Measurements from ENCODE around the gene CNTN1. TPM values are rescaled to one million over a fixed set of nuclear protein-coding genes. Genes with fewer than 3 reads are reported as not detected.
A peak's percentile ranks its signal among the peaks of the same experiment; 100 is the strongest.

The CNTN1 gene
- total RNA-seq, 4 donors from 2014 or later: 18.0 to 32.1 (median 23.8) TPM

- H3K9me3 ChIP-seq: no peaks in the 10 kb centered on the region
- H3K27ac ChIP-seq: no peak overlapping the region
- peaks cover 0 to 7% (median 0%) of the 10 kb centered on the region in 4 donors for H3K4me1 ChIP-seq
- no peak for DNase-seq (ENCODE audit: low spot score in 2 of 2)
- no peaks in the 10 kb centered on the region for H3K27me3 ChIP-seq
- no peaks in the 10 kb centered on the region for H3K36me3 ChIP-seq
- TF ChIP-seq, protein P1, sequence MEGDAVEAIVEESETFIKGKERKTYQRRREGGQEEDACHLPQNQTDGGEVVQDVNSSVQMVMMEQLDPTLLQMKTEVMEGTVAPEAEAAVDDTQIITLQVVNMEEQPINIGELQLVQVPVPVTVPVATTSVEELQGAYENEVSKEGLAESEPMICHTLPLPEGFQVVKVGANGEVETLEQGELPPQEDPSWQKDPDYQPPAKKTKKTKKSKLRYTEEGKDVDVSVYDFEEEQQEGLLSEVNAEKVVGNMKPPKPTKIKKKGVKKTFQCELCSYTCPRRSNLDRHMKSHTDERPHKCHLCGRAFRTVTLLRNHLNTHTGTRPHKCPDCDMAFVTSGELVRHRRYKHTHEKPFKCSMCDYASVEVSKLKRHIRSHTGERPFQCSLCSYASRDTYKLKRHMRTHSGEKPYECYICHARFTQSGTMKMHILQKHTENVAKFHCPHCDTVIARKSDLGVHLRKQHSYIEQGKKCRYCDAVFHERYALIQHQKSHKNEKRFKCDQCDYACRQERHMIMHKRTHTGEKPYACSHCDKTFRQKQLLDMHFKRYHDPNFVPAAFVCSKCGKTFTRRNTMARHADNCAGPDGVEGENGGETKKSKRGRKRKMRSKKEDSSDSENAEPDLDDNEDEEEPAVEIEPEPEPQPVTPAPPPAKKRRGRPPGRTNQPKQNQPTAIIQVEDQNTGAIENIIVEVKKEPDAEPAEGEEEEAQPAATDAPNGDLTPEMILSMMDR (IDR thresholded peaks at IDR 0.05): no peak
- TF ChIP-seq EP300 (IDR thresholded peaks at IDR 0.05) (no peak), POLR2A (IDR thresholded peaks at IDR 0.05) (no peak)
- H3K4me3 ChIP-seq: no peak overlapping the region
Observed at GRCh38 chr12:40738856-40739255, 46.6 kb downstream of the CNTN1 start.

DNA sequence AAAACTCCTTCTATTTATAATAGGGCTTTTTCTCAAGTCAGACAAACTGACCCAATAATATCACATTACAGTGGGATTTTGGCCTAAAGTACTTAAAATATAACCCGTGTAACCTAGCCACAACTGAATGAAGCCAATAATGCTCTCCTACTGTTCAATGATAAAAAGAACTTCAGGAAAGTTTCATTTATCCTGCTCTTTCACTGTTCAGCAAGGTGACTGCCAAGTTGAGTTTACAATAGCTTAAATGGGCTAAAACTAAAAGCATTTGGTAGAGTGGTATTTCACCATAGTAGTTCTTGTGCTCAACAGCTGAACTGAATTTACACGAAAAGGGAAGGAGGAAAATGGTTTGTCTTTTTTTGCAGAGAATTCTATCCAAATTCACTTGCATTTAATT is 49.8 kb downstream of the CNTN1 start:
- Histone ChIP-seq H3K4me1 (peaks cover 0 to 9% (median 0%) of the 10 kb centered on the region in 4 donors), H3K4me3 (no peak overlapping the region), H3K27ac (no peak overlapping the region), H3K36me3 (no peaks in the 10 kb centered on the region), H3K9me3 (no peaks in the 10 kb centered on the region), H3K27me3 (no peaks in the 10 kb centered on the region)
- TF ChIP-seq EP300 (IDR thresholded peaks at IDR 0.05): no peak
- TF ChIP-seq, protein P1 (IDR thresholded peaks at IDR 0.05): no peak
- no peak for TF ChIP-seq POLR2A (IDR thresholded peaks at IDR 0.05)
- 33 to 40% methylated on average over 2 of the region's 2 CpGs for WGBS, 2 donors
- no peak for DNase-seq (ENCODE audit: low spot score in 2 of 2)

GRCh38 chr12:40745386-40745785 is 53.1 kb downstream of the CNTN1 start:
- no peaks in the 10 kb centered on the region for H3K9me3 ChIP-seq
- no peak for DNase-seq (ENCODE audit: low spot score in 2 of 2)
- H3K27me3 ChIP-seq: no peaks in the 10 kb centered on the region
- H3K4me1 ChIP-seq: peaks cover 0 to 12% (median 0%) of the 10 kb centered on the region in 4 donors
- no peaks in the 10 kb centered on the region for H3K36me3 ChIP-seq
- H3K27ac ChIP-seq: no peak overlapping the region
- TF ChIP-seq, protein P1 (IDR thresholded peaks at IDR 0.05): no peak
- no peak for TF ChIP-seq EP300 (IDR thresholded peaks at IDR 0.05)
- no peak for TF ChIP-seq POLR2A (IDR thresholded peaks at IDR 0.05)
- H3K4me3 ChIP-seq: no peak overlapping the region

DNA sequence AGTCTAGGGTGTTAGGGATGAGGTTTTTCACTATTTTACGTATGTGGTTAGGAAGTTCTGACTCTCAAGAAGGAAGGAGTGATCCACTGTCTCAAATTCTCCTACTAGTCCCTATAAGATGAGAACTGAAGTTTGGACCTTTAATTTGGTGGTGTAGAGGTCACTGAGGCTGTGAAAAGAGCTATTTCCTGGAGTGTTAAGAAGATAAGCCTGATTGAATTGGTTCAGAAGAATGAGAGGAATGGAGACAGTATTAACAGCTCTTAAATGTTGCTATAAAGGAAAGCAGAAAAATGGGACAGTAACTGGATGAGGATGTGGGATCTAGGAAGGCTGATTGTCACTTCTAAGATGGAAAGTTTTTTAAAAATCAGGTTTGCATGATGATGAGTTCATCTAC is 57.6 kb downstream of the CNTN1 start:
- 83 to 88% methylated on average over 1 of the region's 1 CpG for WGBS, 2 donors

GRCh38 chr12:40752011-40752410 is 59.8 kb downstream of the CNTN1 start:
- TF ChIP-seq POLR2A (IDR thresholded peaks at IDR 0.05) (no peak), EP300 (IDR thresholded peaks at IDR 0.05) (peak; percentile 49 to 77)
- 21 to 22% methylated on average over 2 of the region's 2 CpGs for WGBS, 2 donors
- H3K27ac ChIP-seq: peak overlapping the region; percentile 42 to 83 (median 60)
- no peak overlapping the region for H3K4me3 ChIP-seq
- DNase-seq (ENCODE audit: low spot score in 2 of 2): no peak
- peaks cover 0 to 10% (median 0%) of the 10 kb centered on the region in 4 donors for H3K4me1 ChIP-seq
- no peaks in the 10 kb centered on the region for H3K9me3 ChIP-seq
- H3K27me3 ChIP-seq: no peaks in the 10 kb centered on the region
- H3K36me3 ChIP-seq: no peaks in the 10 kb centered on the region

More for the DNA sequence above, 57.6 kb downstream of the CNTN1 start:
- no peaks in the 10 kb centered on the region for H3K9me3 ChIP-seq
- no peak overlapping the region for H3K4me3 ChIP-seq
- H3K27ac ChIP-seq: no peak overlapping the region
- TF ChIP-seq EP300 (IDR thresholded peaks at IDR 0.05) (no peak), POLR2A (IDR thresholded peaks at IDR 0.05) (no peak)
- TF ChIP-seq, protein P1 (IDR thresholded peaks at IDR 0.05): no peak
- H3K4me1 ChIP-seq: peaks cover 0 to 12% (median 0%) of the 10 kb centered on the region in 4 donors
- no peak for DNase-seq (ENCODE audit: low spot score in 2 of 2)
- no peaks in the 10 kb centered on the region for H3K36me3 ChIP-seq
- no peaks in the 10 kb centered on the region for H3K27me3 ChIP-seq

- TF ChIP-seq POLR2A (IDR thresholded peaks at IDR 0.05) (no peak), EP300 (IDR thresholded peaks at IDR 0.05) (no peak)
- no peak overlapping the region for H3K4me3 ChIP-seq
- no peak for DNase-seq (ENCODE audit: low spot score in 2 of 2)
- H3K36me3 ChIP-seq: no peaks in the 10 kb centered on the region
- no peak overlapping the region for H3K27ac ChIP-seq
- no peaks in the 10 kb centered on the region for H3K9me3 ChIP-seq
- H3K4me1 ChIP-seq: no peaks in the 10 kb centered on the region
- H3K27me3 ChIP-seq: no peaks in the 10 kb centered on the region
Observed at GRCh38 chr12:40760821-40761220, 68.6 kb downstream of the CNTN1 start.
